BJ (cell line): ENCODE data around the gene KDM4C. TPM values are rescaled to one million over a fixed set of nuclear protein-coding genes. Genes with fewer than 3 reads are reported as not detected.
"Not testable (repeated sequence)": the region's sequence is repeated elsewhere in the genome, so short reads cannot be mapped to it uniquely, and the experiment has no call there.

Experiments used
- CTCF ChIA-PET: fragments of 350-600 bp; formaldehyde crosslinking; extraction: SDS; loops from one replicate; lab custom pipeline; 2021; ENCODE audit warnings: antibody characterized with exemption, inconsistent platforms; lab: Yijun Ruan, JAX
- POLR2A ChIA-PET: fragments of 300-600 bp; sonication (Branson Sonifier 250); formaldehyde crosslinking; extraction: SDS; loops from one replicate; lab custom pipeline; 2021; ENCODE audit warnings: antibody characterized with exemption; lab: Charles Lee
- DNase-seq: peaks from one replicate; pipeline ENCODE4 v3.0.0-alpha.2; 2011; ENCODE audit warnings: low read depth
- H3K27me3 ChIP-seq: 2 replicates; pipeline ENCODE4 v1.6.0; 2011; ENCODE audit warnings: low read length; ENCODE audit not compliant: control insufficient read depth, insufficient read depth
- H3K36me3 ChIP-seq: 2 replicates; pipeline ENCODE4 v1.5.1; 2011; ENCODE audit warnings: low read length; ENCODE audit not compliant: control insufficient read depth, insufficient read depth
- H3K4me3 ChIP-seq: 2 replicates; pipeline ENCODE4 v1.5.1; 2011; ENCODE audit warnings: low read depth, mild to moderate bottlenecking, control low read depth, low read length
- polyA plus RNA-seq: library from polyadenylated mRNA; depleted of rRNA; stranded (reverse); fragments of >200 nt; gene quantifications from 2 replicates; pipeline ENCODE4 v1.2.3, GENCODE V29; 2011
- TF ChIP-seq, protein P1 (sequence below): IDR thresholded peaks from 2 replicates; pipeline ENCODE4 v1.5.1; 2011; ENCODE audit warnings: low read depth, mild to moderate bottlenecking, control low read depth, inconsistent platforms, low read length, moderate library complexity; ENCODE audit not compliant: insufficient read depth

The KDM4C gene
- polyA plus RNA-seq, 1 experiment: 11.3 TPM

DNA sequence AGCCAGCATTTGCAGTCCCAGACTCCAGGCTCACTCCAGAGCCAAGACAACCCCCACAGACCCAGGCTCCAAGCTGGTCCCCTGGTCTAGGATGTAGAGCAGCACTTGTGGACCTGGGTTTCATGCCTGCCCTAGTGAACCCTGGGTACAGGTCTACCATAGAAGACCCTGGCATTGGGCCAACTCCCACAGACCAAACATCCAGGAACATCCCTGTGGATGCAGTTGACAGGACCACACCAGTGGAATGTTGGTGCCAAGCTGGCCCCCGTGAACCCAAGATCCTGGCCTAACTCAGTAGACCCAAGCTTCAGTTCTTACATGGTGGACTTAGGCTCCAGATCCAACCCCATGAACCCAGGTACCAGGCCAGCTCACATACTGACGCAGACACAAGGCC lies 250.6 kb downstream of the KDM4C start:
- TF ChIP-seq, protein P1, sequence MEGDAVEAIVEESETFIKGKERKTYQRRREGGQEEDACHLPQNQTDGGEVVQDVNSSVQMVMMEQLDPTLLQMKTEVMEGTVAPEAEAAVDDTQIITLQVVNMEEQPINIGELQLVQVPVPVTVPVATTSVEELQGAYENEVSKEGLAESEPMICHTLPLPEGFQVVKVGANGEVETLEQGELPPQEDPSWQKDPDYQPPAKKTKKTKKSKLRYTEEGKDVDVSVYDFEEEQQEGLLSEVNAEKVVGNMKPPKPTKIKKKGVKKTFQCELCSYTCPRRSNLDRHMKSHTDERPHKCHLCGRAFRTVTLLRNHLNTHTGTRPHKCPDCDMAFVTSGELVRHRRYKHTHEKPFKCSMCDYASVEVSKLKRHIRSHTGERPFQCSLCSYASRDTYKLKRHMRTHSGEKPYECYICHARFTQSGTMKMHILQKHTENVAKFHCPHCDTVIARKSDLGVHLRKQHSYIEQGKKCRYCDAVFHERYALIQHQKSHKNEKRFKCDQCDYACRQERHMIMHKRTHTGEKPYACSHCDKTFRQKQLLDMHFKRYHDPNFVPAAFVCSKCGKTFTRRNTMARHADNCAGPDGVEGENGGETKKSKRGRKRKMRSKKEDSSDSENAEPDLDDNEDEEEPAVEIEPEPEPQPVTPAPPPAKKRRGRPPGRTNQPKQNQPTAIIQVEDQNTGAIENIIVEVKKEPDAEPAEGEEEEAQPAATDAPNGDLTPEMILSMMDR: no peak
- Histone ChIP-seq H3K4me3 (no peak overlapping the region), H3K36me3 (peaks cover 7% of the 10 kb centered on the region), H3K27me3 (no peaks in the 10 kb centered on the region)
- CTCF ChIA-PET: no interaction called here
- POLR2A ChIA-PET: no interaction called here
- no peak for DNase-seq

DNA sequence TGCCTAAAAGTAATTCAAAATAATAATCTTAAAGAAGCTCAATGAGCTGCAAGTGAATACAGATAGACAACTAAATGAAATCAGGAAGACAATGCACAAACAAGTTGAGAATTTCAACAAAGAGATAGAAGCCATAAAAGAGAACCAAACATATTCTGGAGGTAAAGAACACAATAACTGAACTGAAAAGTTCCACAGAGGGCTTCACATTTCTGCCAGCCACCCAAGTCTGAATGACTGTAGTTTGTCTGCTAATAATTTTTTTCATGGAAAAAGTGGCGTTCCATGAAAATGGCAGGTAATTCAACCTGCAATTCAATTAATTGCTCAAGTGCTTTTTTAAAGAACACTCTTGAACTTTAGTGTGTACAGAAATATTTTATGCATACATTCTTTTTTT lies 251.3 kb downstream of the KDM4C start:
- Histone ChIP-seq H3K4me3 (no peak overlapping the region), H3K36me3 (peaks cover 7% of the 10 kb centered on the region), H3K27me3 (no peaks in the 10 kb centered on the region)
- TF ChIP-seq, protein P1: no peak
- ChIA-PET CTCF (no interaction called here), POLR2A (no interaction called here)
- DNase-seq: no peak

DNA sequence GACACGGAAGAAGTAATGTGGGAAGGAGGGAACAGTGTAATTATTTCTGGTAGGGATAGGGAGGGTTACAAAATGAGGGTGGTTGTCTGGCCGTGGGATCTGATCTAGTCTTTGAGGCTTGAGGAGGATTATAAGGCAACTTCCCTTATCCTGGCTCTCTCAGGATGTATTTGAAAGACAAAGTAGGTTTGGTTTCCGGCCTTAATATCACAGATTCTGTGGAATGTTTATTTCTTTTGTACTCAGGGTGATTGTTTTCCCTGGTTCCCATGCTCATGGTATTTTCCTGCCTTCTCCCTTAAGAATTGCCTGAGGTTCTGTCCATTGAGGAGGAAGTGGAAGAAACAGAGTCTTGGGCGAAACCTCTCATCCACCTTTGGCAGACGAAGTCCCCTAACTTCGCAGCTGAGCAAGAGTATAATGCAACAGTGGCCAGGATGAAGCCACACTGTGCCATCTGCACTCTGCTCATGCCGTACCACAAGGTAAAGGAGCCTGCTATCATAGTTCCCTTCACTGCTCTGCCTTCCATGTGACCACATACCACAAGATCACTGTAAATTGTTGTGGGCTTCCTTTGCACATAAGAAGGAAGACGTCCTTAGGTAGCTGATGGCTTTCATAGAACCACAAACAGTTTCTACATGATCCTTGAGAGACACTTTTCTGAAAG lies 253.8 kb downstream of the KDM4C start:
- CTCF ChIA-PET: interaction anchor here (0.7 to 1.6 kb wide), 2 partner anchors 15 to 24 kb away, joined by 3 read pairs; no protein-coding TSS in a partner anchor
- H3K27me3 ChIP-seq: no peaks in the 10 kb centered on the region
- H3K4me3 ChIP-seq: no peak overlapping the region
- POLR2A ChIA-PET: interaction anchor here (0.8 kb wide), 1 partner anchor 79 kb away, joined by 3 read pairs; no protein-coding TSS in a partner anchor
- H3K36me3 ChIP-seq: peaks cover 7% of the 10 kb centered on the region
- TF ChIP-seq, protein P1: no peak
- DNase-seq: no peak

DNA sequence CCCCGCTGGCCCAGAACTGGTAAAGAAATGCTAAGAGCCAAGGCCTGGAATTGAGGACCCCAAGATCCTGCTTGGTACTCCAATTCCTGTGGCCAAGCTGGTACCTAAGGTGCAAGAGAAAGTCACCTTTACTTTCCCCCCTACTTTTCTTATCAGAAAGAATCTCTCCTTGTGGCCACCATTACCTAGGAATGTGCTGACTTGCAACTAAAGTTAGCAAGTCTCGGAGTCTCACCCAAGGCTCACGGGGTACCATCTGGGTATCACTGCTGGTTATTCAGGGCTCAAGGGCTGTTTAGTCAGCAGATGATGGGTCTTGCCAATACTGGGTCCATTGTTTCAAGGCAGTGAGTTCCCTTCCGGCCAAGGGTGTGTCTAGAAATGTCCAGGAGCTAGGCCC lies 270.2 kb downstream of the KDM4C start:
- no peak for DNase-seq
- H3K27me3 ChIP-seq: no peaks in the 10 kb centered on the region
- TF ChIP-seq, protein P1: no peak
- ChIA-PET POLR2A (no interaction called here), CTCF (no interaction called here)
- H3K36me3 ChIP-seq: peaks cover 1% of the 10 kb centered on the region
- no peak overlapping the region for H3K4me3 ChIP-seq

DNA sequence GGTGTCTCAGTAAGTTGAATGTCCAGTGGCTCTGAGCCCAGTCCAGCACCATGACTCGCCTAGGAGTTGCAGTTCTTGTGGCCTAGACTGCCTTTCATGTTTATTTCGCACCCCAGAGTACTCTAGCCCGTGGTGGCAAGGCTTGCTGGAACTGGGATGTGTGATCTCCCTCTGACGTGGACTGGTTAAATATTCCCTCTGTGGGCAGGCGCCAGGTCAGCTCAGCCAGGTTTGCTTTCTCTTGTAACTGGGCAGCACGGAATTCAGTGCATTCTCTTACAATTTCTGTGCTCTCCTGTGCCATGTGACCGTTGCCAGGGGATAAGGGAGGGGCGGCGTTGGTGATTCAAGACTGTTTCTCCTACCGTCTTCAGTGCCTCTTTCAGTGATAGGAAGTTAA lies 270.8 kb downstream of the KDM4C start:
- ChIA-PET POLR2A (no interaction called here), CTCF (no interaction called here)
- H3K4me3 ChIP-seq: no peak overlapping the region
- H3K27me3 ChIP-seq: no peaks in the 10 kb centered on the region
- DNase-seq: no peak
- TF ChIP-seq, protein P1: no peak
- peaks cover 1% of the 10 kb centered on the region for H3K36me3 ChIP-seq

DNA sequence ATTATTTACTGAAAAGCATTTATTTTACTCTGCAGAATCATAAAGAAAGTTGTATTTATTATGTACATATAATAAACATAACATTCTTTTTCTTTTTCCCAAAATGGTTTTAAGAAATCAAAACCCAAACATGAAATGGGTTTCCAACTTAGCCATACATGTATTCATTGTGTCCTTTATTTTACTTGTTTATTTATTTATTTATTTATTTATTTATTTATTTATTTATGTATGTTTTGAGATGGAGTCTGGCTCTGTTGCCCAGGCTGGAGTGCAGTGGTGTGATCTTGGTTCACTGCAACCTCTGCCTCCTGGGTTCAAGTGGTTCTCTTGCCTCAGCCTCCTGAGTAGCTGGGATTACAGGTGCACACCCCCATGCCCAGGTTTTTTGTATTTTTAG lies 273.2 kb downstream of the KDM4C start:
- CTCF ChIA-PET, H3K27me3 ChIP-seq, H3K4me3 ChIP-seq, DNase-seq, H3K36me3 ChIP-seq, POLR2A ChIA-PET: not testable (repeated sequence)
